Measurements from ENCODE around the gene PTPN11. TPM values are rescaled to one million over a fixed set of nuclear protein-coding genes. Genes with fewer than 3 reads are reported as not detected.

The PTPN11 gene
- polyA plus RNA-seq, 2 of the 4 experiments (the other 2 are of a cell fraction) = 78.6 to 194 TPM

DNA sequence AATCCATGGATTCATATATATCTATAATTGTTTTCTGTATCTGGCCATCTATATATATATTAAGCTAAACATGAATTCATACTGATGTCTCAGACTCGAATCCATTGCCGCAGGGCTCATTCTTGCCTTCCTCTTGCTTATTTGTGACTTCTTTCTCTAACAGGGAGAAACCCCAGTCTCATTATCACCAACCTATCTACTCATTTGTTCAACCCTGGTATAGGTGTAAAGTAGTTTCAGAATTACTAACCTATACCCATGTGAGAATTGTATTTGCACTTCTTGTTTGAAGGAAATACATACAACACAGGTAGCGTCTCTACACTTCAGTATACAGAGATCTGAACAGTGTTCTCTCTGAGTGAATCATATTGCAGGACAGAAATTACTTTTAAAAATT lies 77.7 kb downstream of the PTPN11 start:
- FAIRE-seq = no peak
- Histone ChIP-seq H3K4me1 (no peaks in the 10 kb centered on the region), H3K4me3 (no peak overlapping the region), H3K4me2 (no peak overlapping the region), H3K9me3 (no peaks in the 10 kb centered on the region), H3K27ac (no peak overlapping the region)
- no peak for DNase-seq (ENCODE audit: low read depth in 1 of 2, low spot score in 1 of 2)
- WGBS (ENCODE audit: missing lambda C conversion rate) = 92% methylated on average over 3 of the region's 3 CpGs
- ChIA-PET CTCF (interaction anchor here (1.3 kb wide), 1 partner anchor 13 kb away, joined by 3 read pairs; no protein-coding TSS in a partner anchor), POLR2A (no interaction called here)
- TF ChIP-seq PHF8 (IDR thresholded peaks at IDR 0.05; ENCODE audit: borderline replicate concordance, low read depth) (no peak), HOXA7 (CRISPR knock-in tag; IDR thresholded peaks at IDR 0.05) (no peak), CBX8 (IDR thresholded peaks at IDR 0.05) (no peak), HEYL (CRISPR knock-in tag; IDR thresholded peaks at IDR 0.05) (no peak), RFX5 (IDR thresholded peaks at IDR 0.05) (no peak), MYC (IDR thresholded peaks at IDR 0.05; ENCODE audit: borderline replicate concordance, low read length) (no peak), MAFK (IDR thresholded peaks at IDR 0.05; ENCODE audit: partially characterized antibody) (no peak), ZC3H11A (IDR thresholded peaks at IDR 0.05) (no peak), ZNF302 (CRISPR knock-in tag; IDR thresholded peaks at IDR 0.05) (no peak), EP300 (IDR thresholded peaks at IDR 0.05) (no peak), TP53 (CRISPR knock-in tag; IDR thresholded peaks at IDR 0.05) (no peak), NR3C1 (IDR thresholded peaks at IDR 0.05) (no peak), POLR2AphosphoS2 (conservative IDR thresholded peaks at IDR 0.05; ENCODE audit: low read length) (no peak), ESRRA (IDR thresholded peaks at IDR 0.05; ENCODE audit: borderline replicate concordance, low read length) (no peak)
- TF ChIP-seq, protein P1, sequence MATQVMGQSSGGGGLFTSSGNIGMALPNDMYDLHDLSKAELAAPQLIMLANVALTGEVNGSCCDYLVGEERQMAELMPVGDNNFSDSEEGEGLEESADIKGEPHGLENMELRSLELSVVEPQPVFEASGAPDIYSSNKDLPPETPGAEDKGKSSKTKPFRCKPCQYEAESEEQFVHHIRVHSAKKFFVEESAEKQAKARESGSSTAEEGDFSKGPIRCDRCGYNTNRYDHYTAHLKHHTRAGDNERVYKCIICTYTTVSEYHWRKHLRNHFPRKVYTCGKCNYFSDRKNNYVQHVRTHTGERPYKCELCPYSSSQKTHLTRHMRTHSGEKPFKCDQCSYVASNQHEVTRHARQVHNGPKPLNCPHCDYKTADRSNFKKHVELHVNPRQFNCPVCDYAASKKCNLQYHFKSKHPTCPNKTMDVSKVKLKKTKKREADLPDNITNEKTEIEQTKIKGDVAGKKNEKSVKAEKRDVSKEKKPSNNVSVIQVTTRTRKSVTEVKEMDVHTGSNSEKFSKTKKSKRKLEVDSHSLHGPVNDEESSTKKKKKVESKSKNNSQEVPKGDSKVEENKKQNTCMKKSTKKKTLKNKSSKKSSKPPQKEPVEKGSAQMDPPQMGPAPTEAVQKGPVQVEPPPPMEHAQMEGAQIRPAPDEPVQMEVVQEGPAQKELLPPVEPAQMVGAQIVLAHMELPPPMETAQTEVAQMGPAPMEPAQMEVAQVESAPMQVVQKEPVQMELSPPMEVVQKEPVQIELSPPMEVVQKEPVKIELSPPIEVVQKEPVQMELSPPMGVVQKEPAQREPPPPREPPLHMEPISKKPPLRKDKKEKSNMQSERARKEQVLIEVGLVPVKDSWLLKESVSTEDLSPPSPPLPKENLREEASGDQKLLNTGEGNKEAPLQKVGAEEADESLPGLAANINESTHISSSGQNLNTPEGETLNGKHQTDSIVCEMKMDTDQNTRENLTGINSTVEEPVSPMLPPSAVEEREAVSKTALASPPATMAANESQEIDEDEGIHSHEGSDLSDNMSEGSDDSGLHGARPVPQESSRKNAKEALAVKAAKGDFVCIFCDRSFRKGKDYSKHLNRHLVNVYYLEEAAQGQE (IDR thresholded peaks at IDR 0.05) = no peak
- TF ChIP-seq, protein P2, sequence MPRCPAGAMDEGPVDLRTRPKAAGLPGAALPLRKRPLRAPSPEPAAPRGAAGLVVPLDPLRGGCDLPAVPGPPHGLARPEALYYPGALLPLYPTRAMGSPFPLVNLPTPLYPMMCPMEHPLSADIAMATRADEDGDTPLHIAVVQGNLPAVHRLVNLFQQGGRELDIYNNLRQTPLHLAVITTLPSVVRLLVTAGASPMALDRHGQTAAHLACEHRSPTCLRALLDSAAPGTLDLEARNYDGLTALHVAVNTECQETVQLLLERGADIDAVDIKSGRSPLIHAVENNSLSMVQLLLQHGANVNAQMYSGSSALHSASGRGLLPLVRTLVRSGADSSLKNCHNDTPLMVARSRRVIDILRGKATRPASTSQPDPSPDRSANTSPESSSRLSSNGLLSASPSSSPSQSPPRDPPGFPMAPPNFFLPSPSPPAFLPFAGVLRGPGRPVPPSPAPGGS (IDR thresholded peaks at IDR 0.05) = no peak
- TF ChIP-seq, protein P3, sequence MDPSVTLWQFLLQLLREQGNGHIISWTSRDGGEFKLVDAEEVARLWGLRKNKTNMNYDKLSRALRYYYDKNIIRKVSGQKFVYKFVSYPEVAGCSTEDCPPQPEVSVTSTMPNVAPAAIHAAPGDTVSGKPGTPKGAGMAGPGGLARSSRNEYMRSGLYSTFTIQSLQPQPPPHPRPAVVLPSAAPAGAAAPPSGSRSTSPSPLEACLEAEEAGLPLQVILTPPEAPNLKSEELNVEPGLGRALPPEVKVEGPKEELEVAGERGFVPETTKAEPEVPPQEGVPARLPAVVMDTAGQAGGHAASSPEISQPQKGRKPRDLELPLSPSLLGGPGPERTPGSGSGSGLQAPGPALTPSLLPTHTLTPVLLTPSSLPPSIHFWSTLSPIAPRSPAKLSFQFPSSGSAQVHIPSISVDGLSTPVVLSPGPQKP (IDR thresholded peaks at IDR 0.05; ENCODE audit: low read depth, low read length) = no peak
- TF ChIP-seq, protein P4, sequence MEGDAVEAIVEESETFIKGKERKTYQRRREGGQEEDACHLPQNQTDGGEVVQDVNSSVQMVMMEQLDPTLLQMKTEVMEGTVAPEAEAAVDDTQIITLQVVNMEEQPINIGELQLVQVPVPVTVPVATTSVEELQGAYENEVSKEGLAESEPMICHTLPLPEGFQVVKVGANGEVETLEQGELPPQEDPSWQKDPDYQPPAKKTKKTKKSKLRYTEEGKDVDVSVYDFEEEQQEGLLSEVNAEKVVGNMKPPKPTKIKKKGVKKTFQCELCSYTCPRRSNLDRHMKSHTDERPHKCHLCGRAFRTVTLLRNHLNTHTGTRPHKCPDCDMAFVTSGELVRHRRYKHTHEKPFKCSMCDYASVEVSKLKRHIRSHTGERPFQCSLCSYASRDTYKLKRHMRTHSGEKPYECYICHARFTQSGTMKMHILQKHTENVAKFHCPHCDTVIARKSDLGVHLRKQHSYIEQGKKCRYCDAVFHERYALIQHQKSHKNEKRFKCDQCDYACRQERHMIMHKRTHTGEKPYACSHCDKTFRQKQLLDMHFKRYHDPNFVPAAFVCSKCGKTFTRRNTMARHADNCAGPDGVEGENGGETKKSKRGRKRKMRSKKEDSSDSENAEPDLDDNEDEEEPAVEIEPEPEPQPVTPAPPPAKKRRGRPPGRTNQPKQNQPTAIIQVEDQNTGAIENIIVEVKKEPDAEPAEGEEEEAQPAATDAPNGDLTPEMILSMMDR (IDR thresholded peaks at IDR 0.05) = no peak
- ATAC-seq = no peak

DNA sequence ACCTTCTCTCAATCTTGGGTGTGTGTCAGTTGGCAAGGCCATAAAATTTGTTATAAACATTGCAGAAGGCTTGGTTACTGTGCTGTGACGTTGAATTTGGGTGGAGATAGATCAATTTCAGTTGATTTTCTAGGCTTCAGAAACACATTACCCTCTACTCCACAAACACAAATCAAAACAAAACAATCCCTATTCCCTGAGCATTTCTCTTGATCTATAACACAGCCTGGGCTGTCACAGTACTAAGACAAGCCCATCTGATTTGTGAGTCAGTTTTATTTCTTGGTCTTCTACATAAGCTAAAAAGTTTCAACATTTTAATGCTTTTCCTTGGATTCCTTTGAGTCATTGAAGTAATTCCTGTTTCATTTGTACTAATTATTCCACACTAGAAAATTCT lies 79.8 kb downstream of the PTPN11 start:
- ATAC-seq (no peak), FAIRE-seq (no peak), DNase-seq (ENCODE audit: low read depth in 1 of 2, low spot score in 1 of 2) (no peak)
- no peaks in the 10 kb centered on the region for H3K4me1 ChIP-seq
- no peak overlapping the region for H3K4me2 ChIP-seq
- ChIA-PET CTCF (interaction anchor here (0.6 to 1.1 kb wide), 2 partner anchors 9 to 25 kb away, joined by 3 read pairs; no protein-coding TSS in a partner anchor), POLR2A (no interaction called here)
- no peaks in the 10 kb centered on the region for H3K9me3 ChIP-seq
- TF ChIP-seq MYC (IDR thresholded peaks at IDR 0.05; ENCODE audit: borderline replicate concordance, low read length) (no peak), POLR2A (IDR thresholded peaks at IDR 0.05; ENCODE audit: low read length) (no peak), EHF (CRISPR knock-in tag; IDR thresholded peaks at IDR 0.05) (no peak), HEYL (CRISPR knock-in tag; IDR thresholded peaks at IDR 0.05) (no peak), RARB (CRISPR knock-in tag; IDR thresholded peaks at IDR 0.05) (no peak), RAD21 (conservative IDR thresholded peaks at IDR 0.05 in 1 of 2, IDR thresholded peaks at IDR 0.05 in 1 of 2) (no peak), FOSB (CRISPR knock-in tag; IDR thresholded peaks at IDR 0.05) (no peak), NFE2L2 (conservative IDR thresholded peaks at IDR 0.05; ENCODE audit: low read length) (no peak), RFX5 (IDR thresholded peaks at IDR 0.05) (no peak), TP53 (CRISPR knock-in tag; IDR thresholded peaks at IDR 0.05) (no peak), FOXS1 (CRISPR knock-in tag; IDR thresholded peaks at IDR 0.05) (no peak)
- TF ChIP-seq, protein P5, sequence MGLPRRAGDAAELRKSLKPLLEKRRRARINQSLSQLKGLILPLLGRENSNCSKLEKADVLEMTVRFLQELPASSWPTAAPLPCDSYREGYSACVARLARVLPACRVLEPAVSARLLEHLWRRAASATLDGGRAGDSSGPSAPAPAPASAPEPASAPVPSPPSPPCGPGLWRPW (IDR thresholded peaks at IDR 0.05) = no peak
- TF ChIP-seq, protein P4 (IDR thresholded peaks at IDR 0.05) = no peak
- TF ChIP-seq, protein P3 (IDR thresholded peaks at IDR 0.05; ENCODE audit: low read depth, low read length) = no peak
- no peak overlapping the region for H3K4me3 ChIP-seq
- no peak overlapping the region for H3K27ac ChIP-seq
- WGBS (ENCODE audit: missing lambda C conversion rate) = 83% methylated on average over 1 of the region's 1 CpG
